K562 (cell line): ENCODE measurements around the gene SLC13A4. TPM values are rescaled to one million over a fixed set of nuclear protein-coding genes. Genes with fewer than 3 reads are reported as not detected.
A peak's percentile ranks its signal among the peaks of the same experiment; 100 is the strongest.

Source experiments
- C11orf30 ChIP-seq: fragments of 450-650 bp; IDR thresholded peaks from 2 replicates; pipeline ENCODE4 v1.6.1; 2016; ENCODE audit warnings: low read depth, mild to moderate bottlenecking
- CEBPB ChIP-seq: fragments of 450-650 bp; IDR thresholded peaks from 2 replicates; pipeline ENCODE4 v1.6.1; 2016; ENCODE audit warnings: missing genetic modification characterization, missing compliant biosample characterization
- CHD7 ChIP-seq: fragments of 200-600 bp; sonication (generic); IDR thresholded peaks from one replicate; pipeline ENCODE4 v1.6.1; 2012; ENCODE audit warnings: mild to moderate bottlenecking, low read depth, low read length, inconsistent platforms
- E2F6 ChIP-seq, 2 experiments: IDR thresholded peaks; 2 replicates each; pipeline ENCODE4 v1.6.1; 2011; ENCODE audit warnings: borderline replicate concordance in 1 of 2, control low read depth in 1 of 2, low read depth in 1 of 2, low read length in 1 of 2, mild to moderate bottlenecking in 1 of 2, mixed read lengths in 1 of 2, moderate library complexity in 1 of 2; ENCODE audit not compliant: insufficient read depth in 1 of 2, insufficient read length in 1 of 2, poor library complexity in 1 of 2, severe bottlenecking in 1 of 2; ENCODE audit errors: extremely low read depth in 1 of 2
- HDGF ChIP-seq: fragments of 450-650 bp; IDR thresholded peaks from 2 replicates; pipeline ENCODE4 v1.6.1; 2016
- NFE2 ChIP-seq: IDR thresholded peaks from 2 replicates; pipeline ENCODE4 v1.6.1; 2014; ENCODE audit warnings: antibody characterized with exemption, low read depth
- PURB ChIP-seq: sonication (generic); formaldehyde crosslinking; IDR thresholded peaks from 2 replicates; pipeline ENCODE4 v1.9.0; 2021; ENCODE audit warnings: low read depth, mild to moderate bottlenecking, missing genetic modification reagents
- STAG1 ChIP-seq: sonication (generic); formaldehyde crosslinking; IDR thresholded peaks from 2 replicates; pipeline ENCODE4 v1.5.0; 2020; ENCODE audit warnings: missing genetic modification reagents, borderline replicate concordance
- THAP12 ChIP-seq: fragments of 250-450 bp; sonication (Bioruptor Pico); IDR thresholded peaks from 2 replicates; pipeline ENCODE4 v1.9.0; 2021; ENCODE audit warnings: mild to moderate bottlenecking, inconsistent platforms
- XRCC5 ChIP-seq: fragments of 200-400 bp; formaldehyde crosslinking; IDR thresholded peaks from 2 replicates; pipeline ENCODE4 v1.6.1; 2017; ENCODE audit warnings: low read depth, mild to moderate bottlenecking, low read length
- YBX1 ChIP-seq: fragments of 450-650 bp; IDR thresholded peaks from 2 replicates; pipeline ENCODE4 v1.7.1; 2016; ENCODE audit warnings: mild to moderate bottlenecking
- ZNF316 ChIP-seq: fragments of 450-650 bp; IDR thresholded peaks from 2 replicates; pipeline ENCODE4 v1.6.1; 2016
- ZNF384 ChIP-seq: IDR thresholded peaks from 2 replicates; pipeline ENCODE4 v1.6.1; 2012; ENCODE audit warnings: low read depth, low read length, improper control_type of control experiment
- polyA plus RNA-seq, 8 experiments: library from polyadenylated mRNA; depleted of rRNA in 4 of 8; stranded (reverse) in 5 of 8; unstranded in 3 of 8; fragments of >200 nt; fragmentation: Nextera tagmentation in 2 of 8; fragmentation: Illumina TruSeq in 1 of 8; extraction: Ambion mirVana in 2 of 8; extraction: Trizol in 1 of 8; gene quantifications; 2 replicates each; pipeline versions ENCODE4 v1.2.1 to v1.2.3, GENCODE V29; 2011 to 2014; ENCODE audit warnings: inconsistent platforms in 1 of 8, missing spikeins in 1 of 8
- total RNA-seq, 7 experiments: library from RNA; depleted of rRNA in 6 of 7; stranded (reverse); fragments of >200 nt in 6 of 7; fragmentation: Illumina TruSeq in 2 of 7; extraction: Trizol in 2 of 7; gene quantifications; 2 replicates each; pipeline versions ENCODE4 v1.2.1 to v1.2.3, GENCODE V29; 2011 to 2021; ENCODE audit warnings: low replicate concordance in 1 of 7

SLC13A4 gene
- total and polyA plus RNA-seq, 9 of the 15 experiments (the other 6 are each of a cell fraction or from before 2014, with no cell fraction given): 0.11 to 1.0 (median 0.36) TPM

- no peak for TF ChIP-seq CHD7
- no peak for TF ChIP-seq E2F6 (IDR thresholded peaks at IDR 0.05; ENCODE audit: borderline replicate concordance in 1 of 2, extremely low read depth in 1 of 2, insufficient read depth in 1 of 2, insufficient read length in 1 of 2, low read depth in 1 of 2, low read length in 1 of 2, poor library complexity in 1 of 2, severe bottlenecking in 1 of 2)
- TF ChIP-seq PURB (CRISPR knock-in tag): no peak
- 0 out of 2 replicates have a peak, but pooled peaks have one; percentile 7 for TF ChIP-seq C11orf30
- 0 out of 2 replicates have a peak, but pooled peaks have one; percentile 29 for TF ChIP-seq ZNF316
- TF ChIP-seq HDGF: no peak
- no peak for TF ChIP-seq XRCC5
- TF ChIP-seq STAG1 (CRISPR knock-in tag): no peak
- no peak for TF ChIP-seq ZNF384
- TF ChIP-seq CEBPB: peak; percentile 95
- no peak for TF ChIP-seq THAP12 (CRISPR knock-in tag)
- TF ChIP-seq NFE2: no peak
- TF ChIP-seq YBX1: no peak
Observed at GRCh38 chr7:135706858-135707569, 21.0 kb downstream of the SLC13A4 start (continued).
